TTC549 (cell line): ENCODE results near the gene GPRC5B.

ENCODE experiments used
- FAIRE-seq: peaks from 2 replicates; lab custom pipeline; 2012; peaks lifted over from hg19 to GRCh38; lab: Jason Lieb, UNC

GPRC5B gene

DNA sequence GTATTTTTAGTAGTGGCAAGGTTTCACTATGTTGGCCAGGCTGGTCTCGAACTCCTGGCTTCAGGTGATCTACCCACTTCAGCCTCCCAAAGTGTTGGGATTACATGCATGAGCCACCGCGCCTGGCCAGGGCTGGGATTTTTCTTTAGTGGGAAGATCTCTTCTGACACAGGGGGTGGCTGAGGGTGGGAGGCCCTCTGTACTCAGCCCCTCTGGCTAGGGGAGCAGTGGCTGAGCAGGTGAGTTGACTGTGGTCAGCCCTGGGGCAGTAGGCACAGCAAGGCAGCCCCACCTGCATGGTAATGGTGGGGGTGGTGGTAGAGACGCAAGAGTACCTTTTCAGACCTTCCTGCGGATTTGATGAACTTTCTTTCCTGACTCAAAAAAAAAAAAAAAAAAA, 12.3 kb upstream of the GPRC5B start:
- no peak for FAIRE-seq

- FAIRE-seq, result no peak
These were observed 9.9 kb upstream of the GPRC5B start for GRCh38 chr16:19894586-19894985.

DNA sequence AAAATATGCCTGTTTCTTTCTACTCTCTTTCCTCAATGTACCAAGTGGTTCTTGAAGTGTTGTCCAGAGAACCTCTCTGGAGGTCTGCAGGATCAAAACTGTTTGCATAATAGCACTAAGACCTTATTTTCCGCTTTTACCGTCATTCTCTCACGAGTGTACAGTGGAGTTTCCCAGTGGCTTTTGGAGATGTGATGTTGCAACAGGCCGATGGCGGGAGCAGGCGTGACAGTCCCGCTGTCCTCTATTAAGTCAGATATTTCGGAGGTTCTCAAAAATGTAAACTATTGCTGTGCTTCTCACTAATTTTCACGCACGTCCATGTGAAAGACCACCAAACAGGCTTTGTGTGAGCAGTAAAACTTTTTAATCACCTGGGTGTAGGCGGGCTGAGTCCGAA, 8.3 kb upstream of the GPRC5B start:
- no peak for FAIRE-seq

- no peak for FAIRE-seq
These were observed 6.3 kb upstream of the GPRC5B start for GRCh38 chr16:19890901-19891300.

DNA sequence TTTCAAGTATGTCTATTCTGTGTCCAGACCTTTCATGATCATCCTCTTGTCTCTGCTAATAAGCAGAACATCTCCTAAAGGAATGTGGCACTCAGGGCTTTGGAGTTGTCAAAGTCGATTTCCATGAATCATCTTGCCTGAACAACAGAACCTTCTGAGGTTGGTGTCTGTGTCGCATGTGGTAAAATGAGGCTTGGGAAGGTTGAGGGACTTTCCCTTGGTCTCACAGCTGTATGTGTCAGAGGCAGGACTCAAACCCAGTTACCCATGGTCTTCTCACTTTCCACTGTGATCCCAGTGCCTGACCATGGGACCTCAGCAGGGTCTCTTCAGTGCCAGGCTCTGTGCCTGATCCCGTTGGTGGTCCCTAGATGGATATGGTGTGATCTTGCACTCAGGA, 4.2 kb upstream of the GPRC5B start:
- FAIRE-seq, result no peak

GRCh38 chr16:19886073-19886941, 1.7 kb upstream of the GPRC5B start:
- FAIRE-seq, result peak; percentile 20

DNA sequence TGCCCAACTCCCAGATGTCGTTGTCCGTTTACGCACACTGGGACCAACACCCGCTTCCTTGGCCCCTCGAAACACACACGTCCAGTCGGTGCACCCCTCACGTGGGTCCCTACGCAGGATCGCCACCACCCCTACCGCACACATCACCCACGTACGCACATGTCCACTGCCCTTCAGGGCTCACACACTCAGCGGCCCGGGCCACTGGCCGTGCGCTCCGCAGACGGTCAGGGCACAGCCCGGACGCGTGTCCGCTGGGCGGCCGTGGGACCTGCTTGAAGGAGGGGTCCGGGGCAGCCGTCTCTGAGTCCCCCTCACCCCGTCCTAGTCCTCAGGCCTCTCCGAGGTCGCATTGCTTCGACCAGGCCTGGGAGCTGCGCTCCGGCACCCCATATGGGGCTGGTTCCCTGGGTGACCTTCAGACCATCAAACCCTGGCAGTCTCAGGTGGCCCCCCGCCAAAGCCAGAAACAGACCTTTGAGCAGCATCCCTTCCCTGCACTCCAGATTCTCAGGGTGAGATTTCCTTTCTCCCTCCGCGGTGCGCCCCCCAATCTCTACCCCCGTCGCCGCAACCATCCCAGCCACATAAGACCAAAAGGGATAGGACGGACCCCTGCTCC, 914 bp upstream of the GPRC5B start:
- no peak for FAIRE-seq

- no peak for FAIRE-seq
These were observed 622 bp downstream of the GPRC5B start for GRCh38 chr16:19883966-19884485.

GRCh38 chr16:19883296-19883965, 1.2 kb downstream of the GPRC5B start:
- FAIRE-seq, result no peak

GRCh38 chr16:19882646-19883045, 2.0 kb downstream of the GPRC5B start:
- FAIRE-seq, result no peak

DNA sequence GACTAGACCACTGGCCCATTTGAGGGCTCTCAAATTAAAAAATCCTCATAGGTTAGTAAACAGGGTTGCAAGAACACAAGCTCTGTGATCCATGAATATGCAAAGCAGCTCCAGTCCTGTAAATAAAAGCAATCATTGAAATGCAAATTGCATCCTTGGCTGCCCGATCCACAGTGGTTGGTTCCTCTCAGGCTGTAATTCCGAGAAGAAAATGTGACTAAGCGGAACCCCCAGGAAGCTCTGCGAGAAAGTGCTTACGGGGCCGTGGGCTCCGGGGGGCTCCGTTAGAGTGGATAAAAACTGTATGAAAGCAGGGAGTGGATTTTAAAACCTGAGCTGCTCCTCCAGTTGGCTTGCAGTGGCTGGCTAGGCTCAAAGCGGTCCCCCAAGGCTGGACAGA, 2.5 kb downstream of the GPRC5B start:
- no peak for FAIRE-seq

GRCh38 chr16:19881783-19882182, 2.9 kb downstream of the GPRC5B start:
- FAIRE-seq, result no peak

GRCh38 chr16:19881028-19881427, 3.6 kb downstream of the GPRC5B start:
- FAIRE-seq, result no peak

DNA sequence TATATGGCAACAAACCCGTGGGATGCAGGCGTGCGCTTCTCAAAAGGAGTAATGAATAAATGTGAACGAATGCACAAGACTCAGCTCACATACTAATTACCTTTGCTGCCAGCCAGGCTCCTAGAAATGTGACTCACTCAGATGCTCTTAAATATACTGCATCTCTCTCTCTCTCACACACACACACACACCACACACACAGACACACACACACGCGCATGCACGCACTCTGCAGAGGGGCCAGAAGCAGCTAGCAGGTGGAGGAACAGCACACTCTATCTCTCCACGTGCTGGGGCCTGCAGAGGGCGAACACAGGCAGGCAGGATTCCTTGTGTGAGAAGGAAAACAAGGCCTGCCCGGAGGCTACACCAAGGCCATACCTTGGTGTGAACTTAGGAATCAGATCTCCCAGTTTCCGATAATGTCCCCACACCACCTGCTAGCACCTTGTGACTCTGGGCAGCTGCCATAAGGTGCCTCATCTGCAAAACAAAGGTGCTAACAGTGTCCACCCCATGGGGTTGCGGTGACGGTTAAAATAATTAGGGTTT, 5.3 kb downstream of the GPRC5B start:
- FAIRE-seq, result no peak

- FAIRE-seq, result no peak
These were observed 5.9 kb downstream of the GPRC5B start for GRCh38 chr16:19878757-19879156.

DNA sequence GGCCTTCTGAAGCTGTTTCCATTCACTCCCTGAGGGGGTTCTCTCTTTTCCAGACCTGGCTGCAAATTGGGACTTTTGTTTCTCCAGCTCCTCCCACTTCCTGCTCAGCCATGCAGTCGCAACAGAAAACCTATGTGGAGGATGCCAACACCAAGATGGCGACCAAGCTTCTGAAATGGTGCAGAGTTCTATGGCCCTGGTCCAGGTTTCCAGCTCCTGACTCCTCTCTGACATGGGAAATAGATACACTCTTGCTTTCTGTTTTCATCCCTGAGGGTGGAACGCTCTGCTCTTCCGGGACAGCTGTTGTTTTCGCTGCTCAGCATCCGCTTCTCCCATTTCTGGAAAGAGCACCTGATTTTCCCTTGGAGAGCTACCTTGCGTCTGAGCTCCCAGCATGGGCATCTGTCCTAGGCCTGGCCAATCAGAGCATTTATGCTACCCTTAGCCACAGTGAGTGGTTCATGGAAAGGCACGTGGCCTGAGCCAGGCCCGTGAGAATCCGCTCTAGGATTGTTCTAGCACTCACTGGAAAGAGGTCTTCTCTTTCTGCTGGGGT, 8.1 kb downstream of the GPRC5B start:
- FAIRE-seq, result no peak

DNA sequence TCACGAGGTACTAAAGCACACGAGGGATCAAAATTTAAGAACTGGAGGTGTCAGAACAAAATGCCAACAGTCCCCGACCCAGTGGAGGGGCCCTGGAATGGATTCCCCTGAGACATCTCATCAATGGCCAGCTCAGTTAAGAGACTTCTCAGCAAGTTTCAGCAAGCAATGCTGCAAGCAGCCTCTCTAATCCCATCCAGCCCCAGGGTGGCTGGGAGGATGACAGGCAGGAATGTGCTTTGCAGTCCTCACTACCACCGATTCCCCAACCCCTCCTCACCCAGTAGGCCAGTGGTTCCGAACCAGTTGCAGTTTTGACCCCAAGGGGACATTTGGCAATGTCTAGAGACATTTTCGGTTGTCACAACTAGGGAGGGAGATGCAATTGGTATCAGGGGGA, 8.7 kb downstream of the GPRC5B start:
- no peak for FAIRE-seq

GRCh38 chr16:19874851-19875546, 9.6 kb downstream of the GPRC5B start:
- FAIRE-seq, result no peak

GRCh38 chr16:19874026-19874425, 10.6 kb downstream of the GPRC5B start:
- FAIRE-seq, result no peak

DNA sequence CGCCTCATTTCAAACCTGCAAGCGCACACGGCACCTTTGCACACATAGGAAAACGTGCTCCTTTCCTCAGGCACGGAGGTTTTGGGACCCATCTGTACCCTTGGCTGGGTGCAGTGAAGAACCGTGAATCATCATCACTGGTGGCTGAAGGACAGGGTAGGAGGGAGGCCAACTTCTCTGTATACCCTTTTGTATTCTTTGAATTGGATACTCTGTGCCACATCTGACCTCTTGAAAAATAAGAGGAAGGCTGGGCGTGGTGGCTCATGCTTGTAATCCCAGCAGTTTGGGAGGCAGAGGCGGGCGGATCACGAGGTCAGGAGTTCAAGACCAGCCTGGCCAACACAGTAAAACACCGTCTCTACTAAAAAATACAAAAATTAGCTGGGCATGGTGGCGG, 11.7 kb downstream of the GPRC5B start:
- no peak for FAIRE-seq

- FAIRE-seq, result no peak
These were observed 12.3 kb downstream of the GPRC5B start for GRCh38 chr16:19872179-19872863.
